NCI-H1092 (cell line): ENCODE measurements around the gene EGF.
"Not testable (repeated sequence)": the region's sequence is repeated elsewhere in the genome, so short reads cannot be mapped to it uniquely, and the experiment has no call there.

ENCODE experiments used
- DNase-seq: peaks from one replicate; lab custom pipeline; 2025; lab: John Stamatoyannopoulos, UW

EGF gene

GRCh38 chr4:109912706-109913595 lies at the start of gene EGF:
EGF (plus strand) TSS chr4:109912883; CDS start chr4:109913336, 453 bp downstream.
- no peak for DNase-seq

GRCh38 chr4:109864134-109864533 lies 48.5 kb upstream of the EGF start:
- DNase-seq: no peak

- no peak for DNase-seq
Observed at GRCh38 chr4:109870061-109870460, 42.6 kb upstream of the EGF start.

GRCh38 chr4:109872065-109872464 lies 40.6 kb upstream of the EGF start:
- DNase-seq: no peak

GRCh38 chr4:109872950-109873656 lies 39.6 kb upstream of the EGF start:
- no peak for DNase-seq

GRCh38 chr4:109873791-109874514 lies 38.7 kb upstream of the EGF start:
- DNase-seq: no peak

- DNase-seq: no peak
Observed at GRCh38 chr4:109875106-109875505, 37.6 kb upstream of the EGF start.

- not testable (repeated sequence) for DNase-seq
Observed at GRCh38 chr4:109875553-109875952, 37.1 kb upstream of the EGF start.

GRCh38 chr4:109876634-109877265 lies 35.9 kb upstream of the EGF start:
- DNase-seq: no peak

- no peak for DNase-seq
Observed at GRCh38 chr4:109877400-109877799, 35.3 kb upstream of the EGF start.

GRCh38 chr4:109878355-109878754 lies 34.3 kb upstream of the EGF start:
- no peak for DNase-seq

GRCh38 chr4:109879081-109879480 lies 33.6 kb upstream of the EGF start:
- DNase-seq: no peak

- no peak for DNase-seq
Observed at GRCh38 chr4:109879636-109880314, 32.9 kb upstream of the EGF start.

GRCh38 chr4:109886303-109886702 lies 26.4 kb upstream of the EGF start:
- no peak for DNase-seq

- no peak for DNase-seq
Observed at GRCh38 chr4:109887071-109887470, 25.6 kb upstream of the EGF start.

GRCh38 chr4:109890076-109890475 lies 22.6 kb upstream of the EGF start:
- no peak for DNase-seq

GRCh38 chr4:109902559-109903251 lies 10.0 kb upstream of the EGF start:
- DNase-seq: no peak

GRCh38 chr4:109908731-109909130 lies 4.0 kb upstream of the EGF start:
- no peak for DNase-seq

- DNase-seq: no peak
Observed at GRCh38 chr4:109910256-109910655, 2.4 kb upstream of the EGF start.

- no peak for DNase-seq
Observed at GRCh38 chr4:109913596-109914241, 1.0 kb downstream of the EGF start.
